HepG2 (cell line): ENCODE results near the gene CDC42SE1. TPM values are rescaled to one million over a fixed set of nuclear protein-coding genes. Genes with fewer than 3 reads are reported as not detected.
A peak's percentile ranks its signal among the peaks of the same experiment; 100 is the strongest.

Experiments used
- ATAC-seq: fragments of 200-7000 bp; cut with Tn5 transposase; 3 replicates; pipeline ENCODE4 v1.9.1; 2020; ENCODE audit warnings: mild to moderate bottlenecking, moderate library complexity
- BruUV-seq: library from RNA; stranded (reverse); fragments of 400-500 nt; replicated peaks from 2 replicates; lab custom pipeline; 2021; lab: Mats Ljungman, UMichigan
- CTCF ChIA-PET: fragments of 300-600 bp; formaldehyde crosslinking; extraction: SDS; loops from one replicate; lab custom pipeline; 2021; ENCODE audit warnings: low total read pairs, inconsistent platforms, low intra/inter-chr PET ratio; lab: Yijun Ruan, JAX
- POLR2A ChIA-PET: fragments of 350-600 bp; sonication (Branson Sonifier 250); formaldehyde crosslinking; loops from one replicate; lab custom pipeline; 2020; ENCODE audit warnings: antibody characterized with exemption, inconsistent platforms; lab: Yijun Ruan, JAX
- DNase-seq: peaks from one replicate; pipeline ENCODE4 v3.0.0-alpha.2; 2015; ENCODE audit warnings: low spot score
- FAIRE-seq: peaks from 3 replicates; lab custom pipeline; 2011; peaks lifted over from hg19 to GRCh38; lab: Jason Lieb, UNC
- H2AFZ ChIP-seq: one replicate; pipeline ENCODE4 v1.6.1; 2011; ENCODE audit warnings: low read length, inconsistent platforms
- H3K27ac ChIP-seq: fragments of 300-600 bp; 3 replicates; pipeline ENCODE4 v1.8.0; 2011; ENCODE audit warnings: mixed run types, mild to moderate bottlenecking, mixed read lengths, low read length, inconsistent platforms; ENCODE audit not compliant: insufficient read depth; ENCODE audit errors: extremely low read length
- H3K27me3 ChIP-seq, 2 experiments: fragments of 200-600 bp in 1 of 2; 2 replicates in 1 of 2; 3 replicates in 1 of 2; pipeline versions ENCODE4 v1.6.0 to v1.8.0; 2011; ENCODE audit warnings: low read length in 2 of 2, mild to moderate bottlenecking in 2 of 2, moderate library complexity in 2 of 2, inconsistent platforms in 1 of 2; ENCODE audit not compliant: insufficient read depth in 2 of 2, control insufficient read depth in 1 of 2
- H3K36me3 ChIP-seq, 2 experiments: fragments of 200-600 bp in 1 of 2; replicated peaks in 1 of 2; 2 replicates in 1 of 2; 3 replicates in 1 of 2; pipeline versions ENCODE4 v1.5.1 to v1.8.0; 2011; ENCODE audit warnings: low read length in 2 of 2, inconsistent platforms in 1 of 2; ENCODE audit not compliant: insufficient read depth in 2 of 2, control insufficient read depth in 1 of 2
- H3K4me1 ChIP-seq: 2 replicates; pipeline ENCODE4 v1.5.1; 2012; ENCODE audit warnings: low read length, inconsistent platforms; ENCODE audit not compliant: insufficient read depth
- H3K4me2 ChIP-seq: 2 replicates; pipeline ENCODE4 v1.6.0; 2011; ENCODE audit warnings: low read depth, low read length, inconsistent platforms
- H3K4me3 ChIP-seq, 3 experiments: fragments of 200-600 bp in 1 of 3; sonication (generic), shearing (Covaris generic) in 1 of 3; replicated peaks in 1 of 3; 2 replicates each; pipeline ENCODE4 v1.5.1; 2011 to 2016; ENCODE audit warnings: low read length in 3 of 3, inconsistent platforms in 2 of 3, low read depth in 2 of 3, mild to moderate bottlenecking in 2 of 3, control low read depth in 1 of 3, mixed read lengths in 1 of 3; ENCODE audit not compliant: insufficient read depth in 1 of 3
- H3K79me2 ChIP-seq: one replicate; pipeline ENCODE4 v1.6.1; 2011; ENCODE audit warnings: low read length, inconsistent platforms; ENCODE audit not compliant: insufficient read depth
- H3K9ac ChIP-seq: 2 replicates; pipeline ENCODE4 v1.6.0; 2011; ENCODE audit warnings: mild to moderate bottlenecking, low read depth, low read length, inconsistent platforms; ENCODE audit not compliant: insufficient read depth
- H3K9me3 ChIP-seq: 2 replicates; pipeline ENCODE4 v1.5.1; 2012; ENCODE audit warnings: mild to moderate bottlenecking, low read length
- H4K20me1 ChIP-seq: 2 replicates; pipeline ENCODE4 v1.6.0; 2011; ENCODE audit warnings: inconsistent platforms, mild to moderate bottlenecking, low read length, moderate library complexity; ENCODE audit not compliant: insufficient read depth
- CCDC6 ChIP-seq: sonication (generic); formaldehyde crosslinking; IDR thresholded peaks from 2 replicates; pipeline ENCODE4 v1.8.1; 2022; ENCODE audit warnings: mild to moderate bottlenecking, missing genetic modification reagents, moderate library complexity
- KAT7 ChIP-seq: IDR thresholded peaks from 2 replicates; pipeline ENCODE4 v1.6.1; 2018; ENCODE audit warnings: borderline replicate concordance, missing compliant biosample characterization
- MXD4 ChIP-seq: IDR thresholded peaks from 2 replicates; pipeline ENCODE4 v1.6.1; 2016; ENCODE audit warnings: mild to moderate bottlenecking, missing biosample characterization, missing genetic modification reagents
- MYPOP ChIP-seq: sonication (generic); formaldehyde crosslinking; IDR thresholded peaks from 2 replicates; pipeline ENCODE4 v1.8.1; 2023; ENCODE audit warnings: mild to moderate bottlenecking, moderate library complexity, missing genetic modification reagents
- POLR2A ChIP-seq, 2 experiments: IDR thresholded peaks; 2 replicates each; pipeline ENCODE4 v1.6.1; 2011; ENCODE audit warnings: low read depth in 2 of 2, low read length in 2 of 2, mild to moderate bottlenecking in 1 of 2, moderate library complexity in 1 of 2; ENCODE audit not compliant: insufficient read depth in 1 of 2
- REPIN1 ChIP-seq: sonication (generic); formaldehyde crosslinking; IDR thresholded peaks from 2 replicates; pipeline ENCODE4 v1.8.0; 2022; ENCODE audit warnings: missing genetic modification reagents, low read depth, mild to moderate bottlenecking, borderline replicate concordance
- SAP130 ChIP-seq: IDR thresholded peaks from 2 replicates; pipeline ENCODE4 v1.6.1; 2016; ENCODE audit warnings: low read depth
- U2AF2 ChIP-seq: fragments of 200-400 bp; formaldehyde crosslinking; IDR thresholded peaks from 2 replicates; pipeline ENCODE4 v1.6.1; 2017; ENCODE audit warnings: low read depth, mild to moderate bottlenecking, low read length
- ZBED4 ChIP-seq: sonication (generic); formaldehyde crosslinking; IDR thresholded peaks from 2 replicates; pipeline ENCODE4 v1.4.0; 2020; ENCODE audit warnings: missing genetic modification reagents, borderline replicate concordance
- ZXDC ChIP-seq: sonication (generic); formaldehyde crosslinking; IDR thresholded peaks from 2 replicates; pipeline ENCODE4 v1.5.0; 2020; ENCODE audit warnings: mild to moderate bottlenecking, missing genetic modification reagents
- WGBS: methylation state at CpG from one replicate; pipeline ENCODE4 v1.1.6; 2017; ENCODE audit warnings: low lambda C conversion rate; 5-methylcytosine and 5-hydroxymethylcytosine counted together
- in situ Hi-C: cut with HindIII; loops from 2 replicates; pipeline ENCODE4 v1.10.0; 2017; ENCODE audit warnings: low pct_unique_long_range_greater_than_20kb; ENCODE audit not compliant: extremely low pct_ligation_motif_present
- intact Hi-C: fragments of 100-400 bp; cut with micrococcal nuclease; formaldehyde crosslinking; loops from one replicate; pipeline ENCODE4 v1.10.0; 2022; ENCODE audit not compliant: unreplicated experiment
- polyA plus RNA-seq, 8 experiments: library from polyadenylated mRNA; depleted of rRNA in 3 of 8; stranded (reverse) in 7 of 8; unstranded in 1 of 8; fragments of >200 nt; fragmentation: Illumina TruSeq in 4 of 8; extraction: Trizol in 4 of 8; gene quantifications; 2 replicates each; pipeline versions ENCODE4 v1.2.1 to v1.2.3, GENCODE V29; 2011 to 2016; ENCODE audit warnings: low read depth in 4 of 8, missing spikeins in 1 of 8, mixed read lengths in 1 of 8; ENCODE audit not compliant: insufficient read depth in 1 of 8
- total RNA-seq, 5 experiments: library from RNA; depleted of rRNA; stranded (reverse); fragments of >200 nt; fragmentation: Illumina TruSeq; extraction: Trizol; gene quantifications; 2 replicates each; pipeline ENCODE4 v1.2.3, GENCODE V29; 2016; ENCODE audit warnings: low read depth in 1 of 5

CDC42SE1 gene
- total and polyA plus RNA-seq, 2 of the 13 experiments (the other 11 are each of a cell fraction or from before 2014, with no cell fraction given): 17.6 to 17.9 TPM

- TF ChIP-seq ZXDC (CRISPR knock-in tag): no peak
- TF ChIP-seq CCDC6 (CRISPR knock-in tag): 0 out of 2 replicates have a peak, but pooled peaks have one; percentile 42
- TF ChIP-seq REPIN1: peak; percentile 77
- TF ChIP-seq SAP130 (CRISPR knock-in tag): peak; percentile 53
- TF ChIP-seq U2AF2: no peak
- TF ChIP-seq MXD4 (CRISPR knock-in tag): 0 out of 2 replicates have a peak, but pooled peaks have one; percentile 31
These were observed 11.3 kb downstream of the CDC42SE1 start (continued) for GRCh38 chr1:151047925-151048644.

GRCh38 chr1:151047591-151047924 is 11.9 kb downstream of the CDC42SE1 start, which contains the start of gene C1orf56:
TSS of gene C1orf56 (plus strand) at chr1:151047751. CDS start at chr1:151047848, 97 bp downstream.
- H3K36me3 ChIP-seq: 0 out of 5 replicates have a peak, but pooled peaks cover 0 to 4% of the 10 kb centered on the region in 2 experiments
- WGBS: 0% methylated on average over 3 of the region's 29 CpGs
- ATAC-seq (peak; percentile 89), DNase-seq (peak; percentile 43), FAIRE-seq (peak; percentile 66)
- H3K9ac ChIP-seq: peak within 1 kb of the TSS; percentile 70
- peak within 1 kb of the TSS; percentile 91 for H3K4me2 ChIP-seq
- H2AFZ ChIP-seq: peak within 1 kb of the TSS; percentile 89
- H3K9me3 ChIP-seq: no peaks in the 10 kb centered on the region
- CTCF ChIA-PET: interaction anchor here (1.8 kb wide), 1 partner anchor 68 kb away, joined by 6 read pairs; no protein-coding TSS in a partner anchor
- no peaks in the 10 kb centered on the region for H3K79me2 ChIP-seq
- H4K20me1 ChIP-seq: no peaks in the 10 kb centered on the region
- H3K27me3 ChIP-seq: no peaks in the 10 kb centered on the region
- intact Hi-C loops: loop anchor here (5.0 kb wide), 1 partner anchor 40 kb away; the partner anchor contains the start of genes MINDY1 and PRUNE1
- peak within 1 kb of the TSS; percentile 75 to 79 (median 77) for H3K4me3 ChIP-seq
- H3K27ac ChIP-seq: peak within 1 kb of the TSS; percentile 59
- in situ Hi-C loops: no loop called here
- peaks cover 41% of the 10 kb centered on the region for H3K4me1 ChIP-seq
- POLR2A ChIA-PET: interaction anchor here (1.1 to 4.1 kb wide), 6 partner anchors 11 to 234 kb away, joined by 3 to 23 read pairs (median 13); partner anchors contain the start of genes ANXA9, CDC42SE1, MINDY1 and MLLT11
- no TSS peak for BruUV-seq
- 0 out of 2 replicates have a peak, but pooled peaks have one; percentile 58 for TF ChIP-seq MYPOP (CRISPR knock-in tag)
- TF ChIP-seq POLR2A (IDR thresholded peaks at IDR 0.05; ENCODE audit: insufficient read depth in 1 of 2, low read depth in 2 of 2, low read length in 2 of 2): peak; percentile 58 to 77
- peak; percentile 64; the same call in 1 of the 2 replicates for TF ChIP-seq ZBED4
- 0 out of 2 replicates have a peak, but pooled peaks have one; percentile 15 for TF ChIP-seq KAT7 (CRISPR knock-in tag)
